SK-N-MC (cell line): ENCODE data around the gene FHIT.

Experiments
- EZH2 ChIP-seq: fragments of 200-600 bp; sonication (generic); IDR thresholded peaks from one replicate; pipeline ENCODE4 v1.6.1; 2017; ENCODE audit warnings: antibody characterized with exemption
- POLR2AphosphoS5 ChIP-seq: IDR thresholded peaks from 2 replicates; pipeline ENCODE4 v1.6.1; 2012; ENCODE audit warnings: mild to moderate bottlenecking, low read depth, low read length, borderline replicate concordance

DNA sequence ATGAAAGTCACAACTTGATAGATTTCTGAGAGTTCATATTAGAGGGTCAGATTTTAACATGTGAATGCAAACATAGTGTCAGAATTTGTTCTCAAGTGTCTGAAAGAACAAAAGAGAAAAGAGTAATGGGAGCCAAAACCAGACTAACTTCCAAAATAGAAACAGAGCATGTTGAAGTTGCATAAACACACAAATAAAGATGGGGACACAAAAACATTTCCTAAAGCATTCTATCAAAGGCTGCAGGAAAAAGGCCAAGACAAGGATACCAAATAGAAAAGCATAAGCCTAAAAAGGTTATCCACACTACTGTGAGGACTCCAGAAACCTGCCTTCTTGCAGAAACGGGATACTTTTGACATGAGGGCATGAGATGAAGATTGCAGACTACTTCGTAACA lies 2.8 kb downstream of the FHIT start:
- TF ChIP-seq EZH2 (no peak), POLR2AphosphoS5 (no peak)
